H9 (cell line): ENCODE results near the gene FAM98C. TPM values are rescaled to one million over a fixed set of nuclear protein-coding genes. Genes with fewer than 3 reads are reported as not detected.
A peak's percentile ranks its signal among the peaks of the same experiment; 100 is the strongest.

ENCODE experiments used
- DNase-seq: peaks from one replicate; pipeline ENCODE4 v3.0.0-alpha.2; 2017
- H2AFZ ChIP-seq: one replicate; pipeline ENCODE4 v1.6.1; 2013; ENCODE audit warnings: mild to moderate bottlenecking, low read length, control low read depth, moderate library complexity
- H2AK5ac ChIP-seq: 2 replicates; pipeline ENCODE4 v1.6.1; 2013; ENCODE audit warnings: low read length, control low read depth, mixed read lengths; ENCODE audit not compliant: insufficient read length
- H2BK120ac ChIP-seq: one replicate; pipeline ENCODE4 v1.6.1; 2013; ENCODE audit warnings: low read depth, mild to moderate bottlenecking, low read length, control low read depth, inconsistent platforms; ENCODE audit not compliant: poor library complexity, severe bottlenecking
- H2BK12ac ChIP-seq: 2 replicates; pipeline ENCODE4 v1.6.1; 2013; ENCODE audit warnings: low read length, control low read depth, mixed read lengths, low read depth; ENCODE audit not compliant: insufficient read length
- H2BK15ac ChIP-seq: 2 replicates; pipeline ENCODE4 v1.6.1; 2013; ENCODE audit warnings: low read depth, low read length, control low read depth
- H2BK20ac ChIP-seq: one replicate; pipeline ENCODE4 v1.6.1; 2013; ENCODE audit warnings: low read depth, mild to moderate bottlenecking, low read length, control low read depth, inconsistent platforms; ENCODE audit not compliant: poor library complexity, severe bottlenecking
- H2BK5ac ChIP-seq: 2 replicates; pipeline ENCODE4 v1.6.1; 2013; ENCODE audit warnings: low read length, control low read depth, mixed read lengths; ENCODE audit not compliant: insufficient read length
- H3K14ac ChIP-seq: 2 replicates; pipeline ENCODE4 v1.6.1; 2013; ENCODE audit warnings: low read length, control low read depth; ENCODE audit not compliant: insufficient read depth
- H3K18ac ChIP-seq: 2 replicates; pipeline ENCODE4 v1.6.1; 2013; ENCODE audit warnings: low read depth, mild to moderate bottlenecking, mixed read lengths, low read length, control low read depth; ENCODE audit not compliant: insufficient read length
- H3K23ac ChIP-seq: 2 replicates; pipeline ENCODE4 v1.6.1; 2013; ENCODE audit warnings: low read length, control low read depth, mixed read lengths, low read depth; ENCODE audit not compliant: insufficient read length
- H3K23me2 ChIP-seq: 2 replicates; pipeline ENCODE4 v1.6.1; 2013; ENCODE audit warnings: low read depth, mild to moderate bottlenecking, mixed read lengths, low read length, control low read depth; ENCODE audit not compliant: insufficient read length, poor library complexity, severe bottlenecking
- H3K27ac ChIP-seq: 2 replicates; pipeline ENCODE4 v1.5.1; 2013; ENCODE audit warnings: low read length, control low read depth, mixed read lengths, low read depth; ENCODE audit not compliant: insufficient read length
- H3K27me3 ChIP-seq: 2 replicates; pipeline ENCODE4 v1.6.1; 2013; ENCODE audit warnings: low read length, control low read depth, inconsistent platforms; ENCODE audit not compliant: insufficient read depth
- H3K4ac ChIP-seq: 2 replicates; pipeline ENCODE4 v1.6.1; 2013; ENCODE audit warnings: low read depth, mild to moderate bottlenecking, control low read depth, inconsistent platforms, low read length, moderate library complexity
- H3K4me1 ChIP-seq: 2 replicates; pipeline ENCODE4 v1.6.1; 2013; ENCODE audit warnings: low read length, control low read depth, inconsistent platforms; ENCODE audit not compliant: insufficient read depth
- H3K4me2 ChIP-seq: 2 replicates; pipeline ENCODE4 v1.6.1; 2013; ENCODE audit warnings: low read length, control low read depth, mixed read lengths; ENCODE audit not compliant: insufficient read length, insufficient read depth
- H3K56ac ChIP-seq: 2 replicates; pipeline ENCODE4 v1.6.1; 2013; ENCODE audit warnings: low read depth, mild to moderate bottlenecking, mixed read lengths, low read length, control low read depth; ENCODE audit not compliant: insufficient read length
- H3K79me1 ChIP-seq: 2 replicates; pipeline ENCODE4 v1.6.1; 2013; ENCODE audit warnings: low read depth, mild to moderate bottlenecking, moderate library complexity, low read length, control low read depth, inconsistent platforms; ENCODE audit not compliant: insufficient read depth, poor library complexity, severe bottlenecking
- H3K79me2 ChIP-seq: 2 replicates; pipeline ENCODE4 v1.6.1; 2013; ENCODE audit warnings: low read length, control low read depth, inconsistent platforms; ENCODE audit not compliant: insufficient read depth
- H3K9ac ChIP-seq: 2 replicates; pipeline ENCODE4 v1.6.1; 2013; ENCODE audit warnings: low read length, control low read depth, mixed read lengths; ENCODE audit not compliant: insufficient read length; ENCODE audit errors: extremely low read depth
- H3K9me3 ChIP-seq: one replicate; pipeline ENCODE4 v1.6.1; 2013; ENCODE audit warnings: low read depth, low read length, inconsistent platforms; ENCODE audit not compliant: control insufficient read depth
- H3T11ph ChIP-seq: one replicate; pipeline ENCODE4 v1.6.1; 2013; ENCODE audit warnings: mild to moderate bottlenecking, low read length, control low read depth, inconsistent platforms
- H4K20me1 ChIP-seq: one replicate; pipeline ENCODE4 v1.6.1; 2013; ENCODE audit not compliant: control insufficient read depth, insufficient read length, insufficient read depth
- H4K5ac ChIP-seq: 2 replicates; pipeline ENCODE4 v1.6.1; 2013; ENCODE audit warnings: low read depth, mild to moderate bottlenecking, mixed read lengths, low read length, control low read depth; ENCODE audit not compliant: insufficient read length
- H4K8ac ChIP-seq: replicated peaks from 2 replicates; pipeline ENCODE4 v1.6.1; 2013; ENCODE audit warnings: low read length, control low read depth, mixed read lengths, low read depth; ENCODE audit not compliant: insufficient read length
- H4K91ac ChIP-seq: 2 replicates; pipeline ENCODE4 v1.6.1; 2013; ENCODE audit warnings: low read depth, mild to moderate bottlenecking, moderate library complexity, mixed read lengths, low read length, control low read depth; ENCODE audit not compliant: insufficient read length
- H3K27ac Mint-ChIP-seq, 3 experiments: 2 replicates in 2 of 3; 3 replicates in 1 of 3; pipeline ENCODE4 v1.8.0; 2020 to 2021; ENCODE audit warnings: mixed read lengths in 3 of 3, mild to moderate bottlenecking in 1 of 3, moderate library complexity in 1 of 3
- H3K27me3 Mint-ChIP-seq: 2 replicates; pipeline ENCODE4 v1.8.0; 2021; ENCODE audit warnings: low read depth, mild to moderate bottlenecking, moderate library complexity, mixed read lengths
- H3K36me3 Mint-ChIP-seq, 3 experiments: 2 replicates in 2 of 3; 3 replicates in 1 of 3; pipeline ENCODE4 v1.8.0; 2020 to 2021; ENCODE audit warnings: low read depth in 3 of 3, mixed read lengths in 3 of 3; ENCODE audit not compliant: insufficient read depth in 1 of 3
- H3K4me1 Mint-ChIP-seq, 2 experiments: 2 replicates each; pipeline ENCODE4 v1.8.0; 2020; ENCODE audit warnings: mixed read lengths in 2 of 2
- H3K4me3 Mint-ChIP-seq, 2 experiments: 2 replicates in 1 of 2; 3 replicates in 1 of 2; pipeline ENCODE4 v1.8.0; 2020 to 2021; ENCODE audit warnings: mild to moderate bottlenecking in 2 of 2, mixed read lengths in 2 of 2, moderate library complexity in 1 of 2
- H3K9me3 Mint-ChIP-seq, 2 experiments: 2 replicates in 1 of 2; 3 replicates in 1 of 2; pipeline ENCODE4 v1.8.0; 2020; ENCODE audit warnings: mild to moderate bottlenecking in 2 of 2, mixed read lengths in 2 of 2, moderate library complexity in 1 of 2
- CTCF ChIP-seq: fragments of 200-600 bp; sonication (generic); conservative IDR thresholded peaks from 3 replicates; pipeline ENCODE4 v1.8.0; 2021; ENCODE audit warnings: antibody characterized with exemption, mild to moderate bottlenecking
- WGBS: extraction: QIAGEN DNeasy Blood & Tissue Kit; methylation state at CpG from one replicate; pipeline ENCODE4 v1.1.7; 2013; ENCODE audit warnings: missing lambda C conversion rate, low lambda C conversion rate, mixed read lengths; ENCODE audit not compliant: insufficient read length; ENCODE audit errors: extremely low coverage; 5-methylcytosine and 5-hydroxymethylcytosine counted together
- total RNA-seq: library from RNA; stranded (reverse); gene quantifications from 2 replicates; pipeline ENCODE4 v1.2.1, GENCODE V29; 2021

Gene FAM98C
- total RNA-seq, 1 experiment from 2014 or later = 16.4 TPM

GRCh38 chr19:38389101-38389925 is 13.6 kb upstream of the FAM98C start:
- Histone ChIP-seq H2BK20ac (no peak overlapping the region), H3K14ac (peak overlapping the region; percentile 70), H4K5ac (no peak overlapping the region), H4K20me1 (no peaks in the 10 kb centered on the region), H2AFZ (no peak overlapping the region), H3K27ac (no peak overlapping the region), H3K9me3 (no peaks in the 10 kb centered on the region), H3K4ac (no peak overlapping the region), H4K91ac (no peak overlapping the region), H2BK12ac (no peak overlapping the region), H2AK5ac (no peak overlapping the region), H3K79me1 (no peaks in the 10 kb centered on the region), H3K79me2 (no peaks in the 10 kb centered on the region; the same call in 1 of the 2 replicates), H2BK15ac (no peak overlapping the region), H3K23ac (no peak overlapping the region), H3K9ac (peak overlapping the region; percentile 63), H3K4me1 (no peaks in the 10 kb centered on the region; the same call in 1 of the 2 replicates), H3K18ac (peak overlapping the region; percentile 54), H4K8ac (no peak overlapping the region), H3T11ph (no peak overlapping the region), H2BK120ac (peak overlapping the region; percentile 15), H2BK5ac (no peak overlapping the region), H3K56ac (no peak overlapping the region), H3K27me3 (no peaks in the 10 kb centered on the region), H3K4me2 (peak overlapping the region; percentile 80), H3K23me2 (peaks cover 35% of the 10 kb centered on the region)
- DNase-seq = peak; percentile 68
- Mint-ChIP-seq H3K4me1 (peaks cover 42 to 56% of the 10 kb centered on the region in 2 experiments), H3K27ac (peak overlapping the region; percentile 85 to 97 (median 97)), H3K9me3 (no peaks in the 10 kb centered on the region), H3K4me3 (peak overlapping the region; percentile 83 to 92), H3K36me3 (peaks cover 20 to 34% (median 22%) of the 10 kb centered on the region in 3 experiments), H3K27me3 (peaks cover 7% of the 10 kb centered on the region; the same call in 1 of the 2 replicates)
- TF ChIP-seq CTCF = no peak
- WGBS = no CpG with 5 or more reads among the region's 28 CpGs
